Measurements from ENCODE around the gene TRPV5. TPM values are rescaled to one million over a fixed set of nuclear protein-coding genes. Genes with fewer than 3 reads are reported as not detected.

TRPV5 gene
- total and polyA plus RNA-seq, 2 experiments from 2014 or later = not detected

GRCh38 chr7:142860968-142861367, 72.6 kb downstream of the TRPV5 start:
- 51% methylated on average over 3 of the region's 3 CpGs for WGBS (ENCODE audit: low lambda C conversion rate, missing lambda C conversion rate)
- Histone ChIP-seq H3K4me2 (no peak overlapping the region), H3K79me2 (no peaks in the 10 kb centered on the region), H3K4me3 (no peak overlapping the region), H3K36me3 (replicated peaks; ENCODE audit: insufficient read depth, low read depth) (no peaks in the 10 kb centered on the region), H3K9me3 (ENCODE audit: low read depth) (no peaks in the 10 kb centered on the region), H3K27me3 (no peaks in the 10 kb centered on the region), H3K27ac (no peak overlapping the region), H3K4me1 (ENCODE audit: insufficient read depth) (peaks cover 4% of the 10 kb centered on the region), H4K20me1 (ENCODE audit: insufficient read depth, poor library complexity, severe bottlenecking) (no peaks in the 10 kb centered on the region), H2AFZ (no peak overlapping the region), H3K9me2 (replicated peaks; ENCODE audit: insufficient read depth) (no peaks in the 10 kb centered on the region)
- DNase-seq (ENCODE audit: low spot score) = no peak
- no peak for TF ChIP-seq EZH2 (IDR thresholded peaks at IDR 0.05; ENCODE audit: borderline replicate concordance)
- no peak for TF ChIP-seq CTCF (IDR thresholded peaks at IDR 0.05; ENCODE audit: poor library complexity)
- TF ChIP-seq EZH2phosphoT487 (IDR thresholded peaks at IDR 0.05; ENCODE audit: low read depth, severe bottlenecking, unreplicated experiment) = no peak

GRCh38 chr7:142859829-142860228, 73.7 kb downstream of the TRPV5 start:
- Histone ChIP-seq H3K9me3 (ENCODE audit: low read depth) (no peaks in the 10 kb centered on the region), H3K4me3 (no peak overlapping the region), H3K79me2 (no peaks in the 10 kb centered on the region), H3K4me2 (no peak overlapping the region), H2AFZ (no peak overlapping the region), H3K27me3 (no peaks in the 10 kb centered on the region), H3K4me1 (ENCODE audit: insufficient read depth) (peaks cover 4% of the 10 kb centered on the region), H3K9me2 (replicated peaks; ENCODE audit: insufficient read depth) (no peaks in the 10 kb centered on the region), H4K20me1 (ENCODE audit: insufficient read depth, poor library complexity, severe bottlenecking) (no peaks in the 10 kb centered on the region), H3K36me3 (replicated peaks; ENCODE audit: insufficient read depth, low read depth) (no peaks in the 10 kb centered on the region), H3K27ac (no peak overlapping the region)
- DNase-seq (ENCODE audit: low spot score) = no peak
- 66% methylated on average over 5 of the region's 5 CpGs for WGBS (ENCODE audit: low lambda C conversion rate, missing lambda C conversion rate)
- TF ChIP-seq CTCF (IDR thresholded peaks at IDR 0.05; ENCODE audit: poor library complexity) (no peak), EZH2phosphoT487 (IDR thresholded peaks at IDR 0.05; ENCODE audit: low read depth, severe bottlenecking, unreplicated experiment) (no peak), EZH2 (IDR thresholded peaks at IDR 0.05; ENCODE audit: borderline replicate concordance) (no peak)

- H4K20me1 ChIP-seq (ENCODE audit: insufficient read depth, poor library complexity, severe bottlenecking) = no peaks in the 10 kb centered on the region
- peaks cover 4% of the 10 kb centered on the region for H3K4me1 ChIP-seq (ENCODE audit: insufficient read depth)
- no peaks in the 10 kb centered on the region for H3K9me3 ChIP-seq (ENCODE audit: low read depth)
- no peak overlapping the region for H3K27ac ChIP-seq
- DNase-seq (ENCODE audit: low spot score) = no peak
- H3K27me3 ChIP-seq = no peaks in the 10 kb centered on the region
- no peak overlapping the region for H3K4me2 ChIP-seq
- no peaks in the 10 kb centered on the region for H3K36me3 ChIP-seq (replicated peaks; ENCODE audit: insufficient read depth, low read depth)
- H3K79me2 ChIP-seq = no peaks in the 10 kb centered on the region
- no peaks in the 10 kb centered on the region for H3K9me2 ChIP-seq (replicated peaks; ENCODE audit: insufficient read depth)
- no peak overlapping the region for H3K4me3 ChIP-seq
- H2AFZ ChIP-seq = no peak overlapping the region
- TF ChIP-seq CTCF (IDR thresholded peaks at IDR 0.05; ENCODE audit: poor library complexity) = no peak
- no peak for TF ChIP-seq EZH2 (IDR thresholded peaks at IDR 0.05; ENCODE audit: borderline replicate concordance)
- no peak for TF ChIP-seq EZH2phosphoT487 (IDR thresholded peaks at IDR 0.05; ENCODE audit: low read depth, severe bottlenecking, unreplicated experiment)
Observed at GRCh38 chr7:142859411-142859810, 74.1 kb downstream of the TRPV5 start.

Other genes starting within 250 kb of the TRPV5 start
- 69.8 and 71.2 TPM in 2 replicates for gene PRSS1, start 184.3 kb downstream of the TRPV5 start, total RNA-seq
- gene PRSS1, start 184.3 kb downstream of the TRPV5 start, polyA plus RNA-seq = 67.6 and 78.5 TPM in 2 replicates
- 94.7 and 144 TPM in 2 replicates for gene PRSS2, start 162.8 kb downstream of the TRPV5 start, total RNA-seq
- 241 and 273 TPM in 2 replicates for gene PRSS2, start 162.8 kb downstream of the TRPV5 start, polyA plus RNA-seq
- 7.4 and 14.8 TPM in 2 replicates for gene EPHB6, start 78.7 kb downstream of the TRPV5 start, total RNA-seq
- gene EPHB6, start 78.7 kb downstream of the TRPV5 start, polyA plus RNA-seq = 23.0 and 29.6 TPM in 2 replicates
- 3.5 and 5.9 TPM in 2 replicates for gene TRPV6, start 48.0 kb downstream of the TRPV5 start, total RNA-seq
- gene TRPV6, start 48.0 kb downstream of the TRPV5 start, polyA plus RNA-seq = 3.7 and 8.5 TPM in 2 replicates
- gene LLCFC1, start 5.7 kb upstream of the TRPV5 start, total RNA-seq = not detected in 2 replicates
- not detected in 2 replicates for gene LLCFC1, start 5.7 kb upstream of the TRPV5 start, polyA plus RNA-seq
- gene KEL, start 28.6 kb upstream of the TRPV5 start, total RNA-seq = 8.7 and 22.4 TPM in 2 replicates
- gene KEL, start 28.6 kb upstream of the TRPV5 start, polyA plus RNA-seq = 12.7 and 12.8 TPM in 2 replicates
- not detected in 2 replicates for gene OR9A2, start 93.4 kb upstream of the TRPV5 start, total RNA-seq
- not detected in 2 replicates for gene OR9A2, start 93.4 kb upstream of the TRPV5 start, polyA plus RNA-seq
- gene OR6V1, start 118.6 kb upstream of the TRPV5 start, total RNA-seq = not detected in 2 replicates
- gene OR6V1, start 118.6 kb upstream of the TRPV5 start, polyA plus RNA-seq = 0.34 TPM in 1 of 2 replicates, not detected in the other
- gene PIP, start 198.3 kb upstream of the TRPV5 start, total RNA-seq = not detected in 2 replicates
- gene PIP, start 198.3 kb upstream of the TRPV5 start, polyA plus RNA-seq = not detected in 2 replicates
- gene TAS2R39, start 249.7 kb upstream of the TRPV5 start, total RNA-seq = not detected in 2 replicates
- gene TAS2R39, start 249.7 kb upstream of the TRPV5 start, polyA plus RNA-seq = 0.56 TPM in 1 of 2 replicates, not detected in the other

All from hepatocyte (in vitro differentiated cells).